CD8-positive, alpha-beta memory T cell (primary cell): ENCODE measurements around the gene UNC5B. TPM values are rescaled to one million over a fixed set of nuclear protein-coding genes. Genes with fewer than 3 reads are reported as not detected.
A peak's percentile ranks its signal among the peaks of the same experiment; 100 is the strongest.

Source experiments
- CTCF ChIA-PET: fragments of 350-600 bp; sonication (Branson Sonifier 250); formaldehyde crosslinking; loops from one replicate; lab custom pipeline; 2021; ENCODE audit warnings: antibody characterized with exemption; lab: Charles Lee
- POLR2A ChIA-PET: fragments of 350-600 bp; sonication (Branson Sonifier 250); formaldehyde crosslinking; loops from one replicate; lab custom pipeline; 2021; ENCODE audit warnings: antibody characterized with exemption; lab: Charles Lee
- DNase-seq, 5 donors: peaks; one replicate each; pipeline versions ENCODE4 v3.0.0 to v3.0.0-alpha.2; 2020 to 2022; ENCODE audit warnings: mixed read lengths in 1 of 5
- H3K27ac ChIP-seq: one replicate; pipeline ENCODE4 v1.7.0; 2013; ENCODE audit warnings: low read depth, mild to moderate bottlenecking, low read length, moderate library complexity
- H3K27me3 ChIP-seq: 2 replicates; pipeline ENCODE4 v1.7.0; 2013; ENCODE audit warnings: low read length, mild to moderate bottlenecking; ENCODE audit not compliant: insufficient read depth, poor library complexity, severe bottlenecking
- H3K36me3 ChIP-seq: 2 replicates; pipeline ENCODE4 v1.7.0; 2013; ENCODE audit warnings: mild to moderate bottlenecking, low read length, moderate library complexity; ENCODE audit not compliant: insufficient read depth
- H3K4me1 ChIP-seq: 2 replicates; pipeline ENCODE4 v1.7.0; 2013; ENCODE audit warnings: mild to moderate bottlenecking, low read length, moderate library complexity; ENCODE audit not compliant: insufficient read depth
- H3K4me3 ChIP-seq: 2 replicates; pipeline ENCODE4 v1.7.0; 2013; ENCODE audit warnings: mild to moderate bottlenecking, low read length
- H3K9me3 ChIP-seq: 2 replicates; pipeline ENCODE4 v1.7.0; 2013; ENCODE audit warnings: mild to moderate bottlenecking, low read length
- H3K27ac Mint-ChIP-seq, 8 donors: one replicate each; pipeline ENCODE4 v1.8.0; 2020 to 2021; ENCODE audit warnings: mixed read lengths in 8 of 8, mild to moderate bottlenecking in 6 of 8, inconsistent platforms in 3 of 8, moderate library complexity in 3 of 8
- H3K27me3 Mint-ChIP-seq, 2 donors: one replicate each; pipeline ENCODE4 v1.8.0; 2020 to 2021; ENCODE audit warnings: mixed read lengths in 2 of 2, mild to moderate bottlenecking in 1 of 2, moderate library complexity in 1 of 2
- H3K36me3 Mint-ChIP-seq, 3 donors: one replicate each; pipeline ENCODE4 v1.8.0; 2020 to 2021; ENCODE audit warnings: mixed read lengths in 3 of 3, inconsistent platforms in 1 of 3, mild to moderate bottlenecking in 1 of 3
- H3K4me1 Mint-ChIP-seq, 3 donors: one replicate each; pipeline ENCODE4 v1.8.0; 2020 to 2021; ENCODE audit warnings: mixed read lengths in 3 of 3, inconsistent platforms in 1 of 3, mild to moderate bottlenecking in 1 of 3
- H3K4me3 Mint-ChIP-seq, 7 donors: one replicate each; pipeline ENCODE4 v1.8.0; 2020 to 2021; ENCODE audit warnings: mixed read lengths in 7 of 7, mild to moderate bottlenecking in 6 of 7, moderate library complexity in 4 of 7, inconsistent platforms in 2 of 7
- H3K9me3 Mint-ChIP-seq, 5 donors: one replicate each; pipeline ENCODE4 v1.8.0; 2020 to 2022; ENCODE audit warnings: mixed read lengths in 5 of 5, mild to moderate bottlenecking in 3 of 5, moderate library complexity in 2 of 5, inconsistent platforms in 1 of 5
- polyA plus RNA-seq: library from polyadenylated mRNA; unstranded; fragments of 300-500 nt; fragmentation: Illumina TruSeq; gene quantifications from one replicate; pipeline ENCODE4 v1.2.3, GENCODE V29; 2021
- total RNA-seq, 2 experiments: library from RNA; stranded (reverse); gene quantifications; one replicate each; pipeline ENCODE4 v1.2.3, GENCODE V29; 2021

Gene UNC5B
- total and polyA plus RNA-seq, 3 experiments from 2014 or later = 0.06 to 0.13 (median 0.11) TPM

DNA sequence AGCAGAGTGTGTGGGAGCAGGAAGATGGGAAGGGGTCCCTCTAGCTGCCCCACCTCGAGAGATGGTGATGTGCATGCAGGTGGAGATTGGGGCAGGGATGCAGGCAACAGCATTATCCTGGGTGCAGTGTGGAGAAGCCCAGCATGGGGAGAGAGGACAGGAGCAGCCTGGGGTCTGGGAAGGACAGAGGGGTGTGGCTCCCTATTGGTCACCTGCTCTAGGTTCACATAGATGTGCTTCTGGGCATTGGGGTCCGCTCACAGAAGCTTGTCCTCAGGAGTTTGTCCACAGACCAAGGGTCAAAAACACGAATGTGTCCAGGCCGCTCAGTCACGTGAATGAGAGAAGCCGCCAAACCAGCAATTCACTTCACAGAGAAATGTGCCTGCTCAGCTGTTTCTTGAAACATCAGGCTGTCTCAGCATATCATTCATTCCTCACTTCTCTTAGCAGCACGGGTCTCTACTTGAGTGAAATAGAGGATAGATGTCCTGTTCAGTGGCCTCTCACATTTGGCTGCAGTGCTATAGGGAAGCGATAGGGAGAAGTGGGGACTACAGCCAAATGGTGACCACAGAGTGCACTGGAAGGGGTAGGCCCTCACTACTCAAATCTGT lies 95.2 kb downstream of the UNC5B start:
- CTCF ChIA-PET = interaction anchor here (2.0 kb wide), 1 partner anchor 11 kb away, joined by 6 read pairs; the partner anchor contains the start of gene SLC29A3
- H3K27ac Mint-ChIP-seq = no peak overlapping the region
- no peak for DNase-seq

GRCh38 chr10:71308244-71308643 lies 95.9 kb downstream of the UNC5B start:
- H3K27ac Mint-ChIP-seq = no peak overlapping the region
- H3K4me1 ChIP-seq = no peaks in the 10 kb centered on the region
- no peak overlapping the region for H3K4me3 ChIP-seq
- no peak for DNase-seq
- peaks cover 5 to 26% of the 10 kb centered on the region in 2 donors for H3K27me3 Mint-ChIP-seq
- H3K27me3 ChIP-seq = no peaks in the 10 kb centered on the region
- H3K4me1 Mint-ChIP-seq = peaks cover 0 to 1% (median 0%) of the 10 kb centered on the region in 3 donors
- no peaks in the 10 kb centered on the region for H3K36me3 Mint-ChIP-seq
- no peaks in the 10 kb centered on the region for H3K9me3 Mint-ChIP-seq
- no peak overlapping the region for H3K27ac ChIP-seq
- no peaks in the 10 kb centered on the region for H3K36me3 ChIP-seq
- ChIA-PET CTCF (interaction anchor here (2.0 kb wide), 2 partner anchors 10 to 262 kb away, joined by 4 to 6 read pairs; partner anchors contain the start of gene SLC29A3), POLR2A (no interaction called here)
- H3K4me3 Mint-ChIP-seq = no peak overlapping the region
- no peaks in the 10 kb centered on the region for H3K9me3 ChIP-seq

More for the DNA sequence above, 95.2 kb downstream of the UNC5B start:
- Histone ChIP-seq H3K9me3 (no peaks in the 10 kb centered on the region), H3K4me3 (no peak overlapping the region), H3K27ac (no peak overlapping the region), H3K27me3 (no peaks in the 10 kb centered on the region), H3K36me3 (no peaks in the 10 kb centered on the region), H3K4me1 (no peaks in the 10 kb centered on the region)
- H3K9me3 Mint-ChIP-seq = no peaks in the 10 kb centered on the region
- POLR2A ChIA-PET = no interaction called here
- no peaks in the 10 kb centered on the region for H3K4me1 Mint-ChIP-seq
- no peaks in the 10 kb centered on the region for H3K36me3 Mint-ChIP-seq
- H3K4me3 Mint-ChIP-seq = no peak overlapping the region
- peaks cover 5 to 30% of the 10 kb centered on the region in 2 donors for H3K27me3 Mint-ChIP-seq

GRCh38 chr10:71308985-71309384 lies 96.6 kb downstream of the UNC5B start:
- H3K27me3 Mint-ChIP-seq = peaks cover 6 to 25% of the 10 kb centered on the region in 2 donors
- Histone ChIP-seq H3K27me3 (no peaks in the 10 kb centered on the region), H3K36me3 (no peaks in the 10 kb centered on the region), H3K4me1 (peaks cover 1% of the 10 kb centered on the region), H3K4me3 (no peak overlapping the region), H3K9me3 (no peaks in the 10 kb centered on the region), H3K27ac (no peak overlapping the region)
- H3K4me3 Mint-ChIP-seq = no peak overlapping the region
- CTCF ChIA-PET = interaction anchor here (1.6 to 2.0 kb wide), 2 partner anchors 10 to 261 kb away, joined by 4 to 6 read pairs; partner anchors contain the start of gene SLC29A3
- H3K27ac Mint-ChIP-seq = no peak overlapping the region
- H3K9me3 Mint-ChIP-seq = no peaks in the 10 kb centered on the region
- POLR2A ChIA-PET = no interaction called here
- no peak for DNase-seq
- H3K4me1 Mint-ChIP-seq = peaks cover 0 to 6% (median 2%) of the 10 kb centered on the region in 3 donors
- no peaks in the 10 kb centered on the region for H3K36me3 Mint-ChIP-seq

- H3K27ac ChIP-seq = no peak overlapping the region
- H3K4me1 Mint-ChIP-seq = peaks cover 2 to 6% (median 6%) of the 10 kb centered on the region in 3 donors
- no peak overlapping the region for H3K27ac Mint-ChIP-seq
- CTCF ChIA-PET = interaction anchor here (1.6 to 2.0 kb wide), 2 partner anchors 9 to 260 kb away, joined by 4 to 6 read pairs; partner anchors contain the start of gene SLC29A3
- no peaks in the 10 kb centered on the region for H3K9me3 ChIP-seq
- H3K27me3 Mint-ChIP-seq = peaks cover 6 to 25% of the 10 kb centered on the region in 2 donors
- POLR2A ChIA-PET = no interaction called here
- no peak overlapping the region for H3K4me3 Mint-ChIP-seq
- no peaks in the 10 kb centered on the region for H3K27me3 ChIP-seq
- no peaks in the 10 kb centered on the region for H3K36me3 Mint-ChIP-seq
- H3K36me3 ChIP-seq = no peaks in the 10 kb centered on the region
- H3K4me3 ChIP-seq = no peak overlapping the region
- no peak for DNase-seq
- peaks cover 3% of the 10 kb centered on the region for H3K4me1 ChIP-seq
- H3K9me3 Mint-ChIP-seq = no peaks in the 10 kb centered on the region
These were observed 97.5 kb downstream of the UNC5B start for GRCh38 chr10:71309919-71310318.

- peaks cover 3% of the 10 kb centered on the region for H3K4me1 ChIP-seq
- ChIA-PET CTCF (interaction anchor here (0.9 to 8.9 kb wide), 2 partner anchors 10 to 258 kb away, joined by 3 to 117 read pairs; no protein-coding TSS in a partner anchor), POLR2A (no interaction called here)
- no peaks in the 10 kb centered on the region for H3K27me3 ChIP-seq
- no peak for DNase-seq
- H3K9me3 Mint-ChIP-seq = no peaks in the 10 kb centered on the region
- H3K27me3 Mint-ChIP-seq = peaks cover 6 to 25% of the 10 kb centered on the region in 2 donors
- no peak overlapping the region for H3K27ac Mint-ChIP-seq
- no peaks in the 10 kb centered on the region for H3K9me3 ChIP-seq
- H3K4me3 Mint-ChIP-seq = no peak overlapping the region
- peaks cover 2 to 6% (median 6%) of the 10 kb centered on the region in 3 donors for H3K4me1 Mint-ChIP-seq
- no peak overlapping the region for H3K27ac ChIP-seq
- H3K36me3 ChIP-seq = no peaks in the 10 kb centered on the region
- no peaks in the 10 kb centered on the region for H3K36me3 Mint-ChIP-seq
- no peak overlapping the region for H3K4me3 ChIP-seq
These were observed 99.8 kb downstream of the UNC5B start for GRCh38 chr10:71312220-71312619.

- peaks cover 3% of the 10 kb centered on the region for H3K4me1 ChIP-seq
- no peaks in the 10 kb centered on the region for H3K9me3 ChIP-seq
- no peak overlapping the region for H3K4me3 ChIP-seq
- POLR2A ChIA-PET = no interaction called here
- no peak for DNase-seq
- Mint-ChIP-seq H3K9me3 (no peaks in the 10 kb centered on the region), H3K36me3 (no peaks in the 10 kb centered on the region), H3K27me3 (peaks cover 6 to 25% of the 10 kb centered on the region in 2 donors), H3K4me1 (peaks cover 6 to 11% (median 6%) of the 10 kb centered on the region in 3 donors), H3K27ac (peak overlapping the region in 1 of 8 donors; percentile 38), H3K4me3 (peak overlapping the region in 1 of 7 donors; percentile 40)
- CTCF ChIA-PET = interaction anchor here (0.7 to 8.9 kb wide), 12 partner anchors 8 to 583 kb away, joined by 3 to 117 read pairs (median 10); no protein-coding TSS in a partner anchor
- H3K27me3 ChIP-seq = no peaks in the 10 kb centered on the region
- no peak overlapping the region for H3K27ac ChIP-seq
- H3K36me3 ChIP-seq = no peaks in the 10 kb centered on the region
These were observed 100.7 kb downstream of the UNC5B start for GRCh38 chr10:71312811-71313789.

DNA sequence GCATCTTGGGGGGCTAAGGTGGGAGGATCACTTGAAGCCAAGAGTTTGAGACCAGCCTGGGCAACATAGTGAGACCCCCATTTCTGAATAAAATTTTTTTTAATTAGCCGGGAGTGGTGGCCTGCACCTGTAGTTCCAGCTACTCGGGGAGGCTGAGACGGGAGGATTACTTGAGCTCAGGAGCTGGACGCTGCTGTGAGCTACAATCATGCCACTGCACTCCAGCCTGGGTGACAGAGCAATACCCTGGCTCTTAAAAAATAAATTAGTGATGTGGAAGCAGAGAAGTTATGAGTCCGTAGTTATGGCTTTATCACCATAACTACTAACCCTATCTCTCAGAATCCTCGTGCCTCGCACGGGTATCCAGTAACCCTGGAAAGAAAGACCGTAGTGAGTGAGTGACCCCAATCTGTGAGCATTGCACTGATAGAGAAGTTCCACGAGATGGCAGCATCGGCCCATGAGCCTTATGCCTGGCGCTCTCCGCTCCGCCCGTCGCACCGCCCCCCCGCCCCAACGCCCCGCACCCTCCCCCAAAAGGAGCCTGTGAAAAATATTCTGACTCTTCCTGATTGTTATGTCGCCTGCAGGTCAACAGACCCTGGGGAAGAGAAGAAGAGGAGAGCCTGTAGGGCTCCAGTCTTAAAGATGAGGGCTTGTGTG lies 101.8 kb downstream of the UNC5B start:
- H3K27ac Mint-ChIP-seq = no peak overlapping the region
- Histone ChIP-seq H3K27me3 (no peaks in the 10 kb centered on the region), H3K4me3 (no peak overlapping the region), H3K27ac (no peak overlapping the region), H3K36me3 (no peaks in the 10 kb centered on the region), H3K9me3 (no peaks in the 10 kb centered on the region), H3K4me1 (peaks cover 8% of the 10 kb centered on the region)
- H3K27me3 Mint-ChIP-seq = peaks cover 5 to 21% of the 10 kb centered on the region in 2 donors
- ChIA-PET CTCF (interaction anchor here (0.7 to 8.9 kb wide), 16 partner anchors 9 to 582 kb away, joined by 3 to 117 read pairs (median 6); no protein-coding TSS in a partner anchor), POLR2A (no interaction called here)
- H3K4me3 Mint-ChIP-seq = peak overlapping the region in 3 of 7 donors; percentile 36 to 69 (median 40)
- no peaks in the 10 kb centered on the region for H3K9me3 Mint-ChIP-seq
- no peaks in the 10 kb centered on the region for H3K36me3 Mint-ChIP-seq
- peaks cover 10 to 16% (median 11%) of the 10 kb centered on the region in 3 donors for H3K4me1 Mint-ChIP-seq
- peak; percentile 39 to 69 (median 44) for DNase-seq
